BE2C (cell line): ENCODE data around the gene SND1.

Experiments
- DNase-seq: peaks from one replicate; pipeline ENCODE4 v3.0.0-alpha.2; 2020
- H3K27me3 ChIP-seq: fragments of 250-450 bp; sonication (Bioruptor Pico); 2 replicates; pipeline ENCODE4 v1.5.1; 2020; ENCODE audit warnings: mild to moderate bottlenecking
- H3K36me3 ChIP-seq: fragments of 250-450 bp; sonication (Bioruptor Pico); 2 replicates; pipeline ENCODE4 v1.5.1; 2020; ENCODE audit warnings: mild to moderate bottlenecking
- H3K4me1 ChIP-seq: fragments of 250-450 bp; sonication (Bioruptor Pico); 2 replicates; pipeline ENCODE4 v1.5.1; 2020
- H3K4me3 ChIP-seq: 2 replicates; pipeline ENCODE4 v1.5.1; 2011; ENCODE audit warnings: low read depth, low read length
- H3K9me3 ChIP-seq: fragments of 250-450 bp; sonication (Bioruptor Pico); 2 replicates; pipeline ENCODE4 v1.5.1; 2020
- CTCF ChIP-seq: IDR thresholded peaks from 2 replicates; pipeline ENCODE4 v1.5.1; 2012; ENCODE audit warnings: mild to moderate bottlenecking, low read depth, low read length

The SND1 gene

GRCh38 chr7:128120976-128121490, 469.0 kb downstream of the SND1 start:
- peaks cover 5% of the 10 kb centered on the region for H3K4me1 ChIP-seq
- H3K4me3 ChIP-seq, result no peak overlapping the region
- H3K9me3 ChIP-seq, result no peaks in the 10 kb centered on the region
- TF ChIP-seq CTCF, result no peak
- no peak for DNase-seq
- no peaks in the 10 kb centered on the region for H3K27me3 ChIP-seq
- H3K36me3 ChIP-seq, result no peaks in the 10 kb centered on the region

- peak; percentile 56 for DNase-seq
- peaks cover 5% of the 10 kb centered on the region for H3K4me1 ChIP-seq
Observed at GRCh38 chr7:128121711-128122530, 469.9 kb downstream of the SND1 start.

GRCh38 chr7:128122576-128123290, 470.7 kb downstream of the SND1 start:
- no peak for DNase-seq
- Histone ChIP-seq H3K9me3 (no peaks in the 10 kb centered on the region), H3K4me1 (peaks cover 5% of the 10 kb centered on the region), H3K4me3 (no peak overlapping the region), H3K36me3 (no peaks in the 10 kb centered on the region), H3K27me3 (no peaks in the 10 kb centered on the region)
- TF ChIP-seq CTCF, result no peak

More at GRCh38 chr7:128121711-128122530, 469.9 kb downstream of the SND1 start:
- H3K27me3 ChIP-seq, result no peaks in the 10 kb centered on the region
- H3K9me3 ChIP-seq, result no peaks in the 10 kb centered on the region
- no peaks in the 10 kb centered on the region for H3K36me3 ChIP-seq
- 0 out of 2 replicates have a peak overlapping the region, but pooled peaks have one; percentile 3 for H3K4me3 ChIP-seq
- TF ChIP-seq CTCF, result no peak

GRCh38 chr7:128123291-128124037, 471.5 kb downstream of the SND1 start:
- Histone ChIP-seq H3K27me3 (no peaks in the 10 kb centered on the region), H3K36me3 (no peaks in the 10 kb centered on the region), H3K4me3 (no peak overlapping the region), H3K9me3 (no peaks in the 10 kb centered on the region), H3K4me1 (peaks cover 5% of the 10 kb centered on the region)
- DNase-seq, result peak; percentile 26
- TF ChIP-seq CTCF, result no peak

GRCh38 chr7:128124786-128125185, 472.8 kb downstream of the SND1 start:
- H3K4me3 ChIP-seq, result no peak overlapping the region
- peaks cover 5% of the 10 kb centered on the region for H3K4me1 ChIP-seq
- H3K27me3 ChIP-seq, result no peaks in the 10 kb centered on the region; the same call in 1 of the 2 replicates
- no peaks in the 10 kb centered on the region for H3K36me3 ChIP-seq
- H3K9me3 ChIP-seq, result no peaks in the 10 kb centered on the region
- no peak for DNase-seq
- no peak for TF ChIP-seq CTCF
